K562 (cell line): ENCODE measurements around the gene MRPS33. TPM values are rescaled to one million over a fixed set of nuclear protein-coding genes. Genes with fewer than 3 reads are reported as not detected.

Experiments used
- ATAC-seq: fragments of 200-7000 bp; cut with Tn5 transposase; 3 replicates; pipeline ENCODE4 v1.9.1; 2020; ENCODE audit warnings: moderate library complexity
- BruUV-seq: library from RNA; stranded (reverse); fragments of 400-500 nt; replicated peaks from 2 replicates; lab custom pipeline; 2021; lab: Mats Ljungman, UMichigan
- CTCF ChIA-PET: fragments of 300-600 bp; formaldehyde crosslinking; extraction: SDS; loops from one replicate; lab custom pipeline; 2021; ENCODE audit warnings: low intra/inter-chr PET ratio; lab: Yijun Ruan, JAX
- POLR2A ChIA-PET: fragments of 300-600, 350-650 bp; sonication (Branson Sonifier 250); formaldehyde crosslinking; extraction: SDS; loops from one replicate; lab custom pipeline; 2021; ENCODE audit warnings: antibody characterized with exemption, inconsistent platforms; lab: Yijun Ruan, JAX
- DNase-seq, 4 experiments: peaks; one replicate each; pipeline versions ENCODE4 v3.0.0 to v3.0.0-alpha.2; 2011 to 2018; ENCODE audit warnings: low spot score in 3 of 4, mixed read lengths in 3 of 4; ENCODE audit errors: extremely low read depth in 1 of 4
- FAIRE-seq: peaks from 2 replicates; lab custom pipeline; 2011; peaks lifted over from hg19 to GRCh38; lab: Jason Lieb, UNC
- H2AFZ ChIP-seq: 2 replicates; pipeline ENCODE4 v1.6.0; 2011; ENCODE audit warnings: low read depth, low read length, control low read depth, inconsistent platforms
- H3K27ac ChIP-seq: fragments of 200-600 bp; 3 replicates; pipeline ENCODE4 v1.8.0; 2011; ENCODE audit warnings: low read depth, mild to moderate bottlenecking, control low read depth, inconsistent platforms, low read length, moderate library complexity, mixed read lengths; ENCODE audit errors: extremely low read depth
- H3K27me3 ChIP-seq, 2 experiments: fragments of 300-600 bp in 1 of 2; 2 replicates in 1 of 2; 3 replicates in 1 of 2; pipeline versions ENCODE4 v1.6.0 to v1.8.0; 2011; ENCODE audit warnings: inconsistent platforms in 2 of 2, low read length in 2 of 2, mild to moderate bottlenecking in 1 of 2, mixed read lengths in 1 of 2, moderate library complexity in 1 of 2; ENCODE audit not compliant: control insufficient read depth in 2 of 2, insufficient read depth in 2 of 2
- H3K36me3 ChIP-seq: fragments of 300-600 bp; 3 replicates; pipeline ENCODE4 v1.8.0; 2011; ENCODE audit warnings: mild to moderate bottlenecking, low read length, inconsistent platforms; ENCODE audit not compliant: control insufficient read depth, insufficient read depth
- H3K4me1 ChIP-seq, 2 experiments: fragments of 200-600 bp in 1 of 2; replicated peaks in 1 of 2; 2 replicates in 1 of 2; 3 replicates in 1 of 2; pipeline versions ENCODE4 v1.5.1 to v1.8.0; 2011; ENCODE audit warnings: inconsistent platforms in 2 of 2, low read length in 2 of 2, mild to moderate bottlenecking in 1 of 2, mixed read lengths in 1 of 2, moderate library complexity in 1 of 2; ENCODE audit not compliant: control insufficient read depth in 2 of 2, insufficient read depth in 2 of 2
- H3K4me2 ChIP-seq: 2 replicates; pipeline ENCODE4 v1.6.1; 2011; ENCODE audit warnings: low read length, control low read depth, inconsistent platforms, mixed read lengths; ENCODE audit not compliant: insufficient read depth
- H3K4me3 ChIP-seq: fragments of 200-600 bp; sonication (generic), shearing (Covaris generic); 2 replicates; pipeline ENCODE4 v1.5.1; 2016; ENCODE audit warnings: control low read depth, inconsistent platforms
- H3K79me2 ChIP-seq: fragments of 200-600 bp; 3 replicates; pipeline ENCODE4 v1.8.0; 2011; ENCODE audit warnings: low read length, inconsistent platforms; ENCODE audit not compliant: control insufficient read depth, insufficient read depth
- H3K9ac ChIP-seq, 2 experiments: 2 replicates each; pipeline versions ENCODE4 v1.6.0 to v1.6.1; 2011; ENCODE audit warnings: low read depth in 2 of 2, low read length in 2 of 2, control low read depth in 1 of 2, inconsistent platforms in 1 of 2, mild to moderate bottlenecking in 1 of 2, mixed read lengths in 1 of 2; ENCODE audit not compliant: insufficient read depth in 1 of 2
- H3K9me1 ChIP-seq: one replicate; pipeline ENCODE4 v1.6.0; 2011; ENCODE audit warnings: inconsistent platforms, mild to moderate bottlenecking, low read length, moderate library complexity; ENCODE audit not compliant: control insufficient read depth, insufficient read depth
- H3K9me3 ChIP-seq: replicated peaks from 2 replicates; pipeline ENCODE4 v1.5.1; 2011; ENCODE audit warnings: low read depth, low read length, inconsistent platforms; ENCODE audit not compliant: control insufficient read depth, insufficient read depth
- H4K20me1 ChIP-seq: replicated peaks from 2 replicates; pipeline ENCODE4 v1.6.1; 2011; ENCODE audit warnings: low read length, inconsistent platforms, mixed read lengths; ENCODE audit not compliant: control insufficient read depth, insufficient read depth
- CBX3 ChIP-seq, 2 experiments: IDR thresholded peaks; 1 replicate in 1 of 2; 2 replicates in 1 of 2; pipeline ENCODE4 v1.6.1; 2012; ENCODE audit warnings: inconsistent platforms in 2 of 2, low read length in 2 of 2, borderline replicate concordance in 1 of 2, control low read depth in 1 of 2
- CBX5 ChIP-seq: IDR thresholded peaks from 2 replicates; pipeline ENCODE4 v1.6.1; 2014; ENCODE audit warnings: low read depth, borderline replicate concordance
- NFIC ChIP-seq: fragments of 450-650 bp; IDR thresholded peaks from 2 replicates; pipeline ENCODE4 v1.6.1; 2017; ENCODE audit warnings: mild to moderate bottlenecking, inconsistent platforms
- TCF7 ChIP-seq: sonication (generic); IDR thresholded peaks from 2 replicates; pipeline ENCODE4 v1.6.1; 2016; ENCODE audit warnings: antibody characterized with exemption, borderline replicate concordance
- TRIM28 ChIP-seq: fragments of 450-650 bp; IDR thresholded peaks from 2 replicates; pipeline ENCODE4 v1.6.1; 2017
- YBX1 ChIP-seq: fragments of 450-650 bp; IDR thresholded peaks from 2 replicates; pipeline ENCODE4 v1.7.1; 2016; ENCODE audit warnings: mild to moderate bottlenecking
- ZFP1 ChIP-seq: fragments of 450-650 bp; formaldehyde crosslinking; IDR thresholded peaks from 2 replicates; pipeline ENCODE4 v1.4.0; 2020; ENCODE audit warnings: mild to moderate bottlenecking, mixed read lengths
- WGBS: fragments of 100-300 bp; shearing (Covaris generic); methylation state at CpG from one replicate; pipeline ENCODE4 v1.1.6; 2016; ENCODE audit warnings: low coverage, mixed read lengths; ENCODE audit not compliant: insufficient coverage; ENCODE audit errors: missing lambda C conversion rate; 5-methylcytosine and 5-hydroxymethylcytosine counted together
- in situ Hi-C: fragments of 300-500 bp; cut with MboI; formaldehyde crosslinking; loops from 4 replicates; pipeline ENCODE4 v1.15.0; 2018; ENCODE audit warnings: inconsistent platforms, mixed read lengths
- intact Hi-C: fragments of 100-400 bp; cut with micrococcal nuclease; formaldehyde crosslinking; loops from 2 replicates; pipeline ENCODE4 v1.14.2; 2022
- polyA plus RNA-seq, 8 experiments: library from polyadenylated mRNA; depleted of rRNA in 4 of 8; stranded (reverse) in 5 of 8; unstranded in 3 of 8; fragments of >200 nt; fragmentation: Nextera tagmentation in 2 of 8; fragmentation: Illumina TruSeq in 1 of 8; extraction: Ambion mirVana in 2 of 8; extraction: Trizol in 1 of 8; gene quantifications; 2 replicates each; pipeline versions ENCODE4 v1.2.1 to v1.2.3, GENCODE V29; 2011 to 2014; ENCODE audit warnings: inconsistent platforms in 1 of 8, missing spikeins in 1 of 8
- total RNA-seq, 7 experiments: library from RNA; depleted of rRNA in 6 of 7; stranded (reverse); fragments of >200 nt in 6 of 7; fragmentation: Illumina TruSeq in 2 of 7; extraction: Trizol in 2 of 7; gene quantifications; 2 replicates each; pipeline versions ENCODE4 v1.2.1 to v1.2.3, GENCODE V29; 2011 to 2021; ENCODE audit warnings: low replicate concordance in 1 of 7

The MRPS33 gene
- total and polyA plus RNA-seq, 9 of the 15 experiments (the other 6 are each of a cell fraction or from before 2014, with no cell fraction given) = 81.1 to 442 (median 149) TPM

- ChIA-PET POLR2A (interaction anchor here (1.0 to 1.2 kb wide), 2 partner anchors 12 to 196 kb away, joined by 3 to 4 read pairs; no protein-coding TSS in a partner anchor), CTCF (no interaction called here)
- no peak for TF ChIP-seq TCF7
- 0 out of 2 replicates have a peak, but pooled peaks have one; percentile 15 for TF ChIP-seq NFIC
- Histone ChIP-seq H3K36me3 (no peaks in the 10 kb centered on the region), H3K9me1 (no peaks in the 10 kb centered on the region), H3K27ac (no peak overlapping the region), H4K20me1 (no peaks in the 10 kb centered on the region), H3K9ac (no peak overlapping the region), H2AFZ (no peak overlapping the region), H3K4me3 (no peak overlapping the region), H3K79me2 (no peaks in the 10 kb centered on the region), H3K27me3 (no peaks in the 10 kb centered on the region), H3K4me1 (no peaks in the 10 kb centered on the region), H3K4me2 (no peak overlapping the region), H3K9me3 (0 out of 2 replicates have a peak, but pooled peaks cover 3% of the 10 kb centered on the region)
- no TSS peak for BruUV-seq
- intact Hi-C loops = no loop called here
- 4% methylated on average over 3 of the region's 3 CpGs for WGBS
- DNase-seq (no peak), FAIRE-seq (no peak), ATAC-seq (no peak)
- in situ Hi-C loops = no loop called here
These were observed 12.3 kb upstream of the MRPS33 start for GRCh38 chr7:141027043-141027442.

- FAIRE-seq = peak; percentile 32
- Histone ChIP-seq H3K4me3 (no peak overlapping the region), H3K36me3 (no peaks in the 10 kb centered on the region), H3K4me1 (no peaks in the 10 kb centered on the region)
- intact Hi-C loops = no loop called here
- no peak for TF ChIP-seq YBX1
- peak in 1 of 2 experiments; percentile 62; a peak in 2 of 3 replicates for TF ChIP-seq CBX3 (IDR thresholded peaks at IDR 0.05; ENCODE audit: borderline replicate concordance in 1 of 2, low read length in 2 of 2)
- TF ChIP-seq TRIM28 = peak; percentile 90
- TF ChIP-seq ZFP1 (CRISPR knock-in tag) = peak; percentile 48; the same call in 1 of the 2 replicates
- TF ChIP-seq CBX5 = peak; percentile 90
- TF ChIP-seq, all 486 proteins: peak for 4
- Histone ChIP-seq H3K9me1 (no peaks in the 10 kb centered on the region), H2AFZ (no peak overlapping the region), H4K20me1 (no peaks in the 10 kb centered on the region), H3K4me2 (no peak overlapping the region), H3K9ac (no peak overlapping the region), H3K27me3 (no peaks in the 10 kb centered on the region), H3K9me3 (0 out of 2 replicates have a peak, but pooled peaks cover 3% of the 10 kb centered on the region), H3K79me2 (no peaks in the 10 kb centered on the region), H3K27ac (no peak overlapping the region)
- ATAC-seq = no peak
- ChIA-PET CTCF (no interaction called here), POLR2A (interaction anchor here (0.9 kb wide), 1 partner anchor 284 kb away, joined by 4 read pairs; no protein-coding TSS in a partner anchor)
- no peak for DNase-seq
- in situ Hi-C loops = no loop called here
- BruUV-seq = no TSS peak
- 0% methylated on average over 1 of the region's 1 CpG for WGBS
These were observed 9.9 kb upstream of the MRPS33 start for GRCh38 chr7:141024668-141025067.
